NB4 (cell line): ENCODE data around the gene ELMO3.

Experiments used
- MYC ChIP-seq: IDR thresholded peaks from 2 replicates; pipeline ENCODE4 v1.6.1; 2011; ENCODE audit warnings: low read depth, low read length
- POLR2A ChIP-seq: IDR thresholded peaks from 2 replicates; pipeline ENCODE4 v1.6.1; 2011; ENCODE audit warnings: mild to moderate bottlenecking; ENCODE audit not compliant: insufficient read length; ENCODE audit errors: extremely low read depth
- TF ChIP-seq, protein P1 (sequence below): IDR thresholded peaks from one replicate; pipeline ENCODE4 v1.5.1; 2012; ENCODE audit warnings: low read depth, low read length
- TF ChIP-seq, protein P2 (sequence below): IDR thresholded peaks from 2 replicates; pipeline ENCODE4 v1.6.1; 2011; ENCODE audit warnings: low read depth, low read length

DNA sequence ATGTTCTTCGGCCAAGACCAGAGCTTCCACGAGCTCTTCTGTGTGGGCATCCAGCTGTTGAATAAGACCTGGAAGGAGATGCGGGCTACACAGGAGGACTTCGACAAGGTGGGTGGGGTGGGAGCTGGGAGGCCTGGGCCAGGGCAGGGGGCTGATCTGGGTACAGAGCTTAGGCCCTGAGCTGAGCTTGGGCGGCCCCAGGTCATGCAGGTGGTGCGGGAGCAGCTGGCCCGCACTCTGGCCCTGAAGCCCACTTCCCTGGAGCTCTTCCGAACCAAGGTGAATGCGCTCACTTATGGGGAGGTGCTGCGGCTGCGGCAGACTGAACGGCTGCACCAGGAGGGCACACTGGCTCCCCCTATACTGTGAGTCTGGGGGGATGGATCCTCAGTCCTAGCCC, 3.5 kb downstream of the ELMO3 start:
- TF ChIP-seq, protein P1, sequence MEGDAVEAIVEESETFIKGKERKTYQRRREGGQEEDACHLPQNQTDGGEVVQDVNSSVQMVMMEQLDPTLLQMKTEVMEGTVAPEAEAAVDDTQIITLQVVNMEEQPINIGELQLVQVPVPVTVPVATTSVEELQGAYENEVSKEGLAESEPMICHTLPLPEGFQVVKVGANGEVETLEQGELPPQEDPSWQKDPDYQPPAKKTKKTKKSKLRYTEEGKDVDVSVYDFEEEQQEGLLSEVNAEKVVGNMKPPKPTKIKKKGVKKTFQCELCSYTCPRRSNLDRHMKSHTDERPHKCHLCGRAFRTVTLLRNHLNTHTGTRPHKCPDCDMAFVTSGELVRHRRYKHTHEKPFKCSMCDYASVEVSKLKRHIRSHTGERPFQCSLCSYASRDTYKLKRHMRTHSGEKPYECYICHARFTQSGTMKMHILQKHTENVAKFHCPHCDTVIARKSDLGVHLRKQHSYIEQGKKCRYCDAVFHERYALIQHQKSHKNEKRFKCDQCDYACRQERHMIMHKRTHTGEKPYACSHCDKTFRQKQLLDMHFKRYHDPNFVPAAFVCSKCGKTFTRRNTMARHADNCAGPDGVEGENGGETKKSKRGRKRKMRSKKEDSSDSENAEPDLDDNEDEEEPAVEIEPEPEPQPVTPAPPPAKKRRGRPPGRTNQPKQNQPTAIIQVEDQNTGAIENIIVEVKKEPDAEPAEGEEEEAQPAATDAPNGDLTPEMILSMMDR = no peak
- no peak for TF ChIP-seq POLR2A
- TF ChIP-seq, protein P2, sequence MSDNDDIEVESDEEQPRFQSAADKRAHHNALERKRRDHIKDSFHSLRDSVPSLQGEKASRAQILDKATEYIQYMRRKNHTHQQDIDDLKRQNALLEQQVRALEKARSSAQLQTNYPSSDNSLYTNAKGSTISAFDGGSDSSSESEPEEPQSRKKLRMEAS = no peak
- TF ChIP-seq MYC = no peak
